ENCODE data around the gene HTR1A.
A peak's percentile ranks its signal among the peaks of the same experiment; 100 is the strongest.

HTR1A gene

GRCh38 chr5:63962279-63962678 lies at the start of gene HTR1A:
HTR1A (minus strand) TSS chr5:63962445; CDS start chr5:63961719, 726 bp downstream.
- DNase-seq, result no peak

DNA sequence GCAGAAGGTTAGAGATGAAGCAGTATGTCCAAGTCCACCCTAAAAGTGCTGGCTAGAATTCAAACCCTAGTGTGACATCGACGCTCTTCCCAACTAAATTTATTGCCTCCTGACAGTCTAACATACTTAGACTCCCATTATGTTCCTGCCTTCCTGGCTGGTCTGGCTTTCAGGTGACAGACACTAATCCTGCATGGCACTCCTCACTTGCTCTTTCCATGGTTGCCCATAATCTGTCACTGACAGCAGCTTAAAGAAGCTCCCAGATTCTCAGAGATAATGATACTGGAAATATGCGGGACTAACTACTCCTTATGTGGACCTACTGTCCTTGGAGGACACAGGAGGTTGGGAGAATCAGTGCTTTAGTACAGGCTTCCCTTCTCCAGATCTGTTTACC lies 41.7 kb upstream of the HTR1A start:
- DNase-seq, result no peak

GRCh38 chr5:64000096-64000495 lies 37.9 kb upstream of the HTR1A start:
- DNase-seq, result no peak

DNA sequence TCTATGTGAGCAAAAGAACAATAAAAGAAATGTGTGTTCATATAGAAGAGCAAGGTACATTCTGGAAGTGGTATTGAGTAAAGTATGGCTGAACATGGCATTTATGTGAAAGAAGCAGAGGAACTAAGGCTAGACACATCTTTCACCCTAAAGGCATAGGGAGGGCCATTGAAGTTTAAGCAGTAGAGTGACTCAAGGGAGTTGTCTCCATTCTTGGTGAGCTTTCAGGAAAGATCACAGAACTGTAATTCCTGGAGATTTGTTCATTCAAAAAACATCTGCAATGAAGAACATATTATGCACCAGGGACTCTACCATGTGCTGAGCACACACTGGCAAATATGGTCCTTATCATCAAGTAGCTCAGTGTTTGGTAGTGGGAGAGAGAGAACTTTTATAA lies 24.8 kb upstream of the HTR1A start:
- no peak for DNase-seq

- no peak for DNase-seq
Observed at GRCh38 chr5:63981864-63982263, 19.6 kb upstream of the HTR1A start.

DNA sequence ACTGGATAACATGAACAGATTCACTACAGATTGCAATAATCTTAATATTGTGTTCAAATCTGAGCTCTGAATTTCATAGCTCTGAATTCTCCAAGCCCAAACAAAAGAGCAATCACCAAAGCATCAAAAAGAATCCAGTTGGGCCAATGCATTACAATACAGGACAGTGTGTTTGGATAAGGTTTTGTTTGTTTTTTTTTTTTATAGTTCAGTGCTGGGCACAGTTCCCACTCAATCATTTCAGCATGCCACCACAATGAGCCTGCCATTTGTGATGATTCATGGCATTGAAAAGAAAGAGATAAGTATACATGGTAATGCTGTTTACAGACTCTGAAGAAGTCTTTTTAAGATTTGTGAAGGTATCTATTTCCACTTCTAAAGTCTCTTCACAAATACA lies 1.7 kb upstream of the HTR1A start:
- DNase-seq, result no peak

DNA sequence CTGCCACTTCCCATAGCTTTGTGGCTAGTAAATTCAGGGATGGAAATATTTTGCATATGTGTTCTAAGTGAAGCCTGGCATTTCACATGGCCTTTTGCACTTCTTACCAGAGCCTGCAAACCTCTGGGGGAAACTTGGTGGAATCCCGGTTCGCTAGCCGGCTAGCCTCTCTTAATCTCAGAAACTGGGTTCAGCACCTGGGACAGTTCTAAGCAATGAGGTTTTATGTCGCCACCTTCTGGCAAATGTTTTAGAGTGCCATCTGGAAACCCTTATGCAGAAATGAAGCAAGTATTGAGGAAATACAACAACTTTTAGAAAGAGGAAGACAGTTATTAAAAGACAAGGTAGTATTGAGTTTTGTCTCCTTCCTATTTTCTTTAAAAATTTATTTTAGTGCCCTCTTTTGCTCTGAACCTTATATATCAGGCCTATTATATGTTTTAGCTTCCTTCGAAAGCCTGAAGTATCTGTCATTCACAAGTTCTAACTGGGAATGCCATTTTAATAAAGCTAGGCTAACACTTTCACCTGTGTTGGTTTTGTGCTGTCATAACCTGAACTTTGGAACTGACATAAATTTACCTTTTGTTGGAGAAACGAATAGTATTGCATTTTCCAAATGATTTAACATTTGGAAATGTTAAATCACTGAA lies 963 bp upstream of the HTR1A start:
- peak; percentile 65 for DNase-seq

- no peak for DNase-seq
Observed at GRCh38 chr5:63961598-63962161, 565 bp downstream of the HTR1A start.

DNA sequence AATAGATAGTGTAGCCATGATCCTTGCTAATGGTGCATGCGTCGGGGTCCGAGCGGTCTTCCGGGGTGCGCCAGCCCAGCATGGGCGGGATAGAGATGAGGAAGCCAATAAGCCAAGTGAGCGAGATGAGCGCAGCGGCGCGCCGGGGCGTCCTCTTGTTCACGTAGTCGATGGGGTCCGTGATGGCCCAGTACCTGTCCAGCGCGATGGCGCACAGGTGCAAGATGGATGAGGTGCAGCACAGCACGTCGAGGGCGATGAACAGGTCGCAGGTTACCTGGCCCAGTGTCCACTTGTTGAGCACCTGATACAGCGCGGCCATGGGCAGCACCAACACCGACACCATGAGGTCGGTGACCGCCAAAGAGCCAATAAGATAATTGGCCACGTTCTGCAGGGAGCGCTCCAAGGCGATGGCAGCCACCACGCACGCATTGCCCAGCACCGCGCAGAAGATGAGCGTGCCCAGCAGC lies 1.1 kb downstream of the HTR1A start:
- no peak for DNase-seq

- DNase-seq, result no peak
Observed at GRCh38 chr5:63960646-63961045, 1.6 kb downstream of the HTR1A start.

DNA sequence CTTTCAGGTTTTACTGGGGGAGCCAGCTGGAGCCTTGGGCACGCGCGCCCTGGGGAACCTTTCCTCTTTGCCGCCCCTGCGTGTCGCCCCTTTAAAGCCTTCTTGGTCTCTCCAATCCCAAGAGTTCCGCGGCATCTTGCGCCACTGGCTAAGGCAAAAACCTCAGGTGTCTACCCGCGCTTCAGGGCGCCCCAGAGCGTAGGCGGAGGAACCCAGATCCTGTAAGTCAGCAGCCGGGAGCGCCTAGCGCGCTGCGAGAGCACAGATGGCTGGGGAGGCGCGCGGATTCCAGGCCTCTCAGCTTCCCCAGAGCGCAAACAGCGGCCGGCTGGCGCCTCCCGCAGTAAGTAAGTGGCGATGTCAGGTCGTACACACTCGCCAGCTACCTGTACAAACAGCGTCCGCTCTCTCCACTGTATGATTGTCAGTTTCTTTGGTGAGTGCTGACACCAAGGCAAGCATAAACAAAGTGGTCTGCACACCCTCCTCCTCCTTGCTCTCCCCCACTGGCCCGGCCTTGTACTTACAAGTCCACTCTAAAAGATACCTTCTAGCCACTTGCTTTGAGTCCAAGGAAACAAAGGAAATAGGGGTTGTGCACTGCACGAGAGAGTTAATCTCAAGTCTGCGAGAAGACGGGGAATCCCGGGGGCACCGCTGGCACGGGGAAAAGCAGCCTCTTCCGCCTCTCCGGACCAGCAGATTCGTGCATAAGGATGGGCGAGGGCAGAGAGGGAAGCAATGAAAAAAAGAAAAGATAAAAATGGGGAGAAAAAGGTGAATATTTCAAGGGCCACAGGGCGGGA lies 2.9 kb downstream of the HTR1A start:
- DNase-seq, result no peak

GRCh38 chr5:63958654-63959053 lies 3.6 kb downstream of the HTR1A start:
- no peak for DNase-seq

DNA sequence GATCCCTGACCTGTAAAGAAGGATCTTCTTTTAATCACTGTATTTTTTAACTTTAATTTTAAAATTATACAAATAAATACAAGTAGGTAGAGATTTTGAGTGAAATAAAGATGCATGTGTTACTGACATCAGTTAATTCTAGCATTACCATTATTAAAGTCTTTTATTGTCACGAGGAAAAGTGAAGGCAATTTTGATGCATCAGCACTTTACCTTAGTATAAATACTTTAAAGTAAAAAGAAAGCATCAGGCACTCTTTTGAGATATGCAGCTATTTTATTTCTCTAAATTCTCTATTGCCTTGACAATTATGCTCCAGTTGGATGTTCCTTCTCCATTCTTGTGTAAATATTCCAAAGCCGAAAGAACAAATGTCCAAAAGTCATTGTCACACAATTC lies 4.6 kb downstream of the HTR1A start:
- no peak for DNase-seq

- DNase-seq, result no peak
Observed at GRCh38 chr5:63953217-63953616, 9.0 kb downstream of the HTR1A start.

DNA sequence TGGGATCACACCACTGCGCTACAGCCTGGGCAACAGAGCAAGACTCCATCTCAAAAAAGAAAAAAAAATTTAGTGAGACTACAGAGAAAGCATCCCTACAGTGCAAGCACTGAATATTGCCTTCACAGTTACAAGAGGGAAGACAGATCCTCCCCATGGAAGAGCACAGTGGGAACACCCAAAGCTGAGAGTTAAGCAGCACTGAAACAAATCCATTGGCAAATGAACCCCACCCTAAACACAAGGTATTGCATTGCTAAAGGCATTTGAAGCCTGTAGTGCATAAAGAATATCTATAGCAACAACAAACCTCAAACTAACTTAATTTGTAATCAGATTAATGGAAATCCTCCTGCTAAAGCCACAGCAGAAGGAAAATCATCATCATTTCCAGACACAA lies 27.1 kb downstream of the HTR1A start:
- DNase-seq, result no peak

- no peak for DNase-seq
Observed at GRCh38 chr5:63931836-63932235, 30.4 kb downstream of the HTR1A start.

DNA sequence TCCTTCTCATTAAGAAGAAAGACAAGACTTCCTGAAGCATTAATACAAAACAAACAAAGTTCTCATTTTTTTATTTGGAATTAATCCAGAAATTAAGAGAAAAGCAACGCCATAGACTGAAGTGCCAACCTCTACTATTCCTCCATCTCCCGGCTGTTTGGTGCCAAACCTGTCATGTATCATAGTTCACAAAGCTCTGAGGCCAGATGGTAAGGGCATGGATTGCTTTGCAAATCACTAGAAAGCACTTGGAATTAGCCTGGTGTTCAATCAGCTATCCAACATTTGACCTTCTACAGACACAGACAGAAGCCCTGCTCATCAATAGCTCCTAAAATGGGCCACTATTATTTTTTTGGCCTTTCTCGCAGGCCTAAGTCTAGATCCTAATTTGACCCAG lies 33.8 kb downstream of the HTR1A start:
- DNase-seq, result no peak

DNA sequence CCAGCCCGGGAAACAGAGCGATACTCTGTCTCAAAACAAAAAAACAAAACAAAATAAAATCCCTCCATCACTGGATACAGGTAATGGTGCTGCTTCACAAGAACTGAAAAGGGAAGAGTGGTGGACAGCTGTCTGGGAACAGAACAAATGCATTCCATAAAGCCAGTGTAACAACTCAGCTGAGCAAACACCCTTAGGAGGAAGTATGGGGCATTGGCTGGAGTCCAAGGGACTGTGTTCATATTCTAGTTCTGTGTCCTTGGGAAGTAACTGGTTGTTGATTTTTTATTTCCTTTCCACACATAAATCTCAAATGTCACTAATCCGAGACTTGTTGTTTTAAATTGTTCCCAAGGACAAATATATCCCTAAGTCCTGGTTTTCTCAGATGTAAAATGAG lies 38.3 kb downstream of the HTR1A start:
- DNase-seq, result no peak

GRCh38 chr5:63919763-63920478 lies 42.3 kb downstream of the HTR1A start:
- DNase-seq, result no peak

GRCh38 chr5:63916786-63917185 lies 45.5 kb downstream of the HTR1A start:
- peak; percentile 20 for DNase-seq

GRCh38 chr5:63911871-63912270 lies 50.4 kb downstream of the HTR1A start:
- no peak for DNase-seq

Measured in fibroblast of skin of right biceps (primary cell).